HEK293 (cell line): ENCODE measurements around the gene FXN.

Experiments
- CTCF ChIA-PET: fragments of 350-600 bp; formaldehyde crosslinking; extraction: SDS; loops from one replicate; lab custom pipeline; 2021; ENCODE audit warnings: antibody characterized with exemption; lab: Yijun Ruan, JAX
- POLR2A ChIA-PET: fragments of 300-600 bp; formaldehyde crosslinking; extraction: SDS; loops from one replicate; lab custom pipeline; 2020; ENCODE audit warnings: antibody characterized with exemption, inconsistent platforms; lab: Yijun Ruan, JAX
- H3K27ac ChIP-seq: fragments of 200-500 bp; sonication (Bioruptor generic); 2 replicates; pipeline ENCODE4 v1.5.1; 2014; ENCODE audit warnings: low read depth, low read length, control low read depth, inconsistent platforms; ENCODE audit errors: extremely low read depth
- H3K36me3 ChIP-seq, 2 experiments: fragments of 200-500 bp in 1 of 2; sonication (Bioruptor generic) in 1 of 2; 1 replicate in 1 of 2; 2 replicates in 1 of 2; pipeline ENCODE4 v1.5.1; 2014 to 2017; ENCODE audit warnings: inconsistent platforms in 2 of 2, low read length in 2 of 2; ENCODE audit not compliant: control insufficient read depth in 2 of 2, insufficient read depth in 1 of 2
- H3K4me1 ChIP-seq: fragments of 200-500 bp; sonication (Bioruptor generic); 2 replicates; pipeline ENCODE4 v1.5.1; 2014; ENCODE audit warnings: mild to moderate bottlenecking, low read length, inconsistent platforms; ENCODE audit not compliant: control insufficient read depth, insufficient read depth
- H3K4me3 ChIP-seq: 2 replicates; pipeline ENCODE4 v1.5.1; 2011; ENCODE audit warnings: low read depth, mild to moderate bottlenecking, control low read depth, low read length, moderate library complexity
- H3K9me3 ChIP-seq: fragments of 200-500 bp; sonication (Bioruptor generic); 2 replicates; pipeline ENCODE4 v1.5.1; 2014; ENCODE audit warnings: low read depth, low read length, inconsistent platforms; ENCODE audit not compliant: control insufficient read depth, insufficient read depth
- FEZF1 ChIP-seq: fragments of 450-650 bp; formaldehyde crosslinking; IDR thresholded peaks from 2 replicates; pipeline ENCODE4 v1.5.1; 2016; ENCODE audit warnings: missing biosample characterization, missing genetic modification characterization
- GLIS2 ChIP-seq: fragments of 450-650 bp; formaldehyde crosslinking; IDR thresholded peaks from 2 replicates; pipeline ENCODE4 v1.5.1; 2016; ENCODE audit warnings: missing biosample characterization, missing genetic modification characterization
- KLF10 ChIP-seq: fragments of 450-650 bp; IDR thresholded peaks from 2 replicates; pipeline ENCODE4 v1.5.1; 2018; ENCODE audit warnings: missing biosample characterization, mild to moderate bottlenecking, missing genetic modification characterization
- KLF7 ChIP-seq: fragments of 450-650 bp; formaldehyde crosslinking; IDR thresholded peaks from 2 replicates; pipeline ENCODE4 v1.5.1; 2016; ENCODE audit warnings: missing biosample characterization, missing genetic modification characterization, borderline replicate concordance
- KLF8 ChIP-seq: fragments of 450-650 bp; formaldehyde crosslinking; IDR thresholded peaks from 2 replicates; pipeline ENCODE4 v1.5.1; 2016; ENCODE audit warnings: missing biosample characterization, missing genetic modification characterization
- MYNN ChIP-seq: fragments of 450-650 bp; formaldehyde crosslinking; IDR thresholded peaks from 2 replicates; pipeline ENCODE4 v1.5.1; 2016; ENCODE audit warnings: missing biosample characterization, missing genetic modification characterization, borderline replicate concordance
- PATZ1 ChIP-seq: fragments of 450-650 bp; formaldehyde crosslinking; IDR thresholded peaks from 2 replicates; pipeline ENCODE4 v1.5.1; 2016; ENCODE audit warnings: missing biosample characterization, missing genetic modification characterization
- RBAK ChIP-seq: fragments of 450-650 bp; formaldehyde crosslinking; IDR thresholded peaks from 2 replicates; pipeline ENCODE4 v1.5.1; 2016; ENCODE audit warnings: missing biosample characterization, missing genetic modification characterization
- SP7 ChIP-seq: fragments of 450-650 bp; formaldehyde crosslinking; IDR thresholded peaks from 2 replicates; pipeline ENCODE4 v1.5.1; 2016; ENCODE audit warnings: missing biosample characterization, missing genetic modification characterization
- ZFP3 ChIP-seq: fragments of 450-650 bp; formaldehyde crosslinking; IDR thresholded peaks from 2 replicates; pipeline ENCODE4 v1.5.1; 2016; ENCODE audit warnings: low read depth, missing biosample characterization, missing genetic modification characterization
- ZNF114 ChIP-seq: fragments of 450-650 bp; formaldehyde crosslinking; IDR thresholded peaks from 2 replicates; pipeline ENCODE4 v1.5.0; 2017; ENCODE audit warnings: missing biosample characterization, missing genetic modification characterization
- ZNF138 ChIP-seq: fragments of 450-650 bp; formaldehyde crosslinking; IDR thresholded peaks from 2 replicates; pipeline ENCODE4 v1.5.1; 2016; ENCODE audit warnings: missing biosample characterization, missing genetic modification characterization, borderline replicate concordance
- ZNF169 ChIP-seq: fragments of 450-650 bp; formaldehyde crosslinking; IDR thresholded peaks from 2 replicates; pipeline ENCODE4 v1.5.1; 2016; ENCODE audit warnings: missing biosample characterization, missing genetic modification characterization
- ZNF174 ChIP-seq: fragments of 450-650 bp; formaldehyde crosslinking; IDR thresholded peaks from 2 replicates; pipeline ENCODE4 v1.5.0; 2017; ENCODE audit warnings: missing biosample characterization, mild to moderate bottlenecking, missing genetic modification characterization
- ZNF223 ChIP-seq: fragments of 450-650 bp; formaldehyde crosslinking; IDR thresholded peaks from 2 replicates; pipeline ENCODE4 v1.5.1; 2016; ENCODE audit warnings: missing biosample characterization, missing genetic modification characterization
- ZNF23 ChIP-seq: fragments of 450-650 bp; formaldehyde crosslinking; IDR thresholded peaks from 2 replicates; pipeline ENCODE4 v1.5.1; 2016; ENCODE audit warnings: missing biosample characterization, missing genetic modification characterization, borderline replicate concordance
- ZNF549 ChIP-seq: fragments of 450-650 bp; IDR thresholded peaks from 2 replicates; pipeline ENCODE4 v1.5.1; 2018; ENCODE audit warnings: missing biosample characterization, missing genetic modification characterization, mild to moderate bottlenecking, inconsistent platforms, moderate library complexity
- ZNF561 ChIP-seq: fragments of 450-650 bp; IDR thresholded peaks from 2 replicates; pipeline ENCODE4 v1.5.1; 2018; ENCODE audit warnings: missing biosample characterization, missing genetic modification characterization, borderline replicate concordance
- ZNF639 ChIP-seq: fragments of 450-650 bp; formaldehyde crosslinking; IDR thresholded peaks from 2 replicates; pipeline ENCODE4 v1.5.1; 2016; ENCODE audit warnings: missing biosample characterization, missing genetic modification characterization
- ZNF785 ChIP-seq: fragments of 450-650 bp; formaldehyde crosslinking; IDR thresholded peaks from 2 replicates; pipeline ENCODE4 v1.5.1; 2016; ENCODE audit warnings: missing biosample characterization, missing genetic modification characterization
- ZNF791 ChIP-seq: fragments of 450-650 bp; formaldehyde crosslinking; IDR thresholded peaks from 2 replicates; pipeline ENCODE4 v1.5.1; 2016; ENCODE audit warnings: missing biosample characterization, missing genetic modification characterization
- ZNF792 ChIP-seq: fragments of 450-650 bp; formaldehyde crosslinking; IDR thresholded peaks from 2 replicates; pipeline ENCODE4 v1.5.1; 2016; ENCODE audit warnings: missing biosample characterization, missing genetic modification characterization
- ZSCAN23 ChIP-seq: fragments of 450-650 bp; formaldehyde crosslinking; IDR thresholded peaks from 2 replicates; pipeline ENCODE4 v1.5.1; 2016; ENCODE audit warnings: missing biosample characterization, missing genetic modification characterization
- ZSCAN30 ChIP-seq: fragments of 450-650 bp; IDR thresholded peaks from 2 replicates; pipeline ENCODE4 v1.5.1; 2018; ENCODE audit warnings: missing biosample characterization, mild to moderate bottlenecking, missing genetic modification characterization, moderate library complexity

The FXN gene

GRCh38 chr9:69090140-69090750 is 54.7 kb downstream of the FXN start:
- H3K4me1 ChIP-seq = peaks cover 2% of the 10 kb centered on the region; the same call in 1 of the 2 replicates
- no peak overlapping the region for H3K4me3 ChIP-seq
- H3K36me3 ChIP-seq = no peaks in the 10 kb centered on the region
- POLR2A ChIA-PET = no interaction called here
- H3K27ac ChIP-seq = no peak overlapping the region
- TF ChIP-seq ZFP3 (tag by site-specific recombination) (no peak), ZNF785 (no peak), ZNF561 (tag by site-specific recombination) (no peak), GLIS2 (tag by site-specific recombination) (no peak), RBAK (tag by site-specific recombination) (no peak), KLF10 (tag by site-specific recombination) (no peak), ZNF791 (tag by site-specific recombination) (no peak), MYNN (tag by site-specific recombination) (no peak), ZNF23 (tag by site-specific recombination) (no peak), ZNF792 (tag by site-specific recombination) (no peak), ZNF169 (tag by site-specific recombination) (no peak), KLF7 (tag by site-specific recombination) (no peak), ZNF549 (no peak), KLF8 (tag by site-specific recombination) (no peak), ZNF223 (tag by site-specific recombination) (no peak), FEZF1 (tag by site-specific recombination) (no peak), ZSCAN23 (tag by site-specific recombination) (no peak), ZNF114 (tag by site-specific recombination) (no peak), ZNF174 (tag by site-specific recombination) (no peak)
- CTCF ChIA-PET = interaction anchor here (0.6 kb wide), 2 partner anchors 27 to 39 kb away, joined by 3 read pairs; no protein-coding TSS in a partner anchor
- H3K9me3 ChIP-seq = no peaks in the 10 kb centered on the region

- CTCF ChIA-PET = no interaction called here
- no peaks in the 10 kb centered on the region for H3K36me3 ChIP-seq
- no peak overlapping the region for H3K4me3 ChIP-seq
- H3K27ac ChIP-seq = no peak overlapping the region
- peaks cover 2% of the 10 kb centered on the region; the same call in 1 of the 2 replicates for H3K4me1 ChIP-seq
- POLR2A ChIA-PET = no interaction called here
- no peaks in the 10 kb centered on the region for H3K9me3 ChIP-seq
- TF ChIP-seq PATZ1 (no peak), ZSCAN30 (tag by site-specific recombination) (no peak), ZNF639 (no peak), ZNF138 (tag by site-specific recombination) (no peak), SP7 (tag by site-specific recombination) (peak; percentile 100)
These were observed 55.4 kb downstream of the FXN start for GRCh38 chr9:69090946-69091345.
